HG03460 (cell line): ENCODE data around the gene ING2.
"Not testable (repeated sequence)": the region's sequence is repeated elsewhere in the genome, so short reads cannot be mapped to it uniquely, and the experiment has no call there.

Experiments
- ATAC-seq: cut with Tn5 transposase; IDR thresholded peaks from one replicate; pipeline ENCODE4 v1.9.1; 2021; ENCODE audit not compliant: unreplicated experiment

Gene ING2, protein sequence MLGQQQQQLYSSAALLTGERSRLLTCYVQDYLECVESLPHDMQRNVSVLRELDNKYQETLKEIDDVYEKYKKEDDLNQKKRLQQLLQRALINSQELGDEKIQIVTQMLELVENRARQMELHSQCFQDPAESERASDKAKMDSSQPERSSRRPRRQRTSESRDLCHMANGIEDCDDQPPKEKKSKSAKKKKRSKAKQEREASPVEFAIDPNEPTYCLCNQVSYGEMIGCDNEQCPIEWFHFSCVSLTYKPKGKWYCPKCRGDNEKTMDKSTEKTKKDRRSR

DNA sequence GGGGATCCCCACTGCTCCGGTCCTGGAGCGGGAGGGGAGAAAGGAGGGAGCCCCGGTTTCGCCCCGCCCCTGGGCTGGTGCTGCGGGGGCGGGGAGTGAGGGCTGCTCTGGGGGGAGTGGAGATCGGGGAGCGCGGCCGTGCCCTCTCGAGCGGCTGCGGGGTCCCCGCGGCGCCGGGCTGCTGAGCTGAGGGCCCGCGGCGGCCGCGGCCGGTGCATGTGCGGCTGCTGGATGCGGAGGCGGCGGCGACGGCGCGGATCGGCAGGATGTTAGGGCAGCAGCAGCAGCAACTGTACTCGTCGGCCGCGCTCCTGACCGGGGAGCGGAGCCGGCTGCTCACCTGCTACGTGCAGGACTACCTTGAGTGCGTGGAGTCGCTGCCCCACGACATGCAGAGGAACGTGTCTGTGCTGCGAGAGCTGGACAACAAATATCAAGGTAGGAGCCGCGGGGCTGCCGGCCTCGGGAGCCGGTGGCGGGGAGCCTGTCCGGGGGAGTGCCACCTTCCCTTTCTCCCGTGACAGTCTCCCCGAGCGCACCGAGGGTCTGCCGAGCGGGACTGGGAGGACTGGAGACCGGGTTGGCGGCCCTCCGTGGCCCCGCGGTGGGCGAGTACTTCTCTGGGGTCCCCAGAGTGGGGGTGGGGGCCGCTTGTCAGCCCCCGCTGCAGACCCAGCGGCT lies at the start of gene ING2:
Gene ING2 (plus strand): TSS at position 129 of the 681 bp plus-strand sequence. CDS start 138 bp downstream, at position 267.
- peak; percentile 49 for ATAC-seq

- ATAC-seq: no peak
These were observed 49.2 kb upstream of the ING2 start for GRCh38 chr4:183455431-183456195.

DNA sequence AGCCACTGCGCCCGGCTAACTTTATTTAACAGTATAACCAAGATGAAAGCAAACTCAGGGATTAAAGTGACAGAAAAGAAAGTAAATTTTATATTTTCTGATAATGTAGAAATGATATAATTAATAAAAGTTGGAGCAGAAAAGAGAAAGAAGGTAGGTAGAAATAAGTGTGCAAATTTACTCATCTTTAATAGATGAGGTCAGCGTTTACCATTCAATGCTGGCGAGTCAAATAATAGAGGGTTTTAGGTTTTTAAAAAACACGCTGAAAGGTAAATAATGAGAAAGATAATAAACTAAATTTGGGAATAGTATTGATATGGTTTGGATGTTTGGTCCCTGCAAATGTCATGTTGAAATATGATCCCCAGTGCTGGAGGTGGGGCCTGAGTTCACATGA lies 46.9 kb upstream of the ING2 start:
- ATAC-seq: no peak

DNA sequence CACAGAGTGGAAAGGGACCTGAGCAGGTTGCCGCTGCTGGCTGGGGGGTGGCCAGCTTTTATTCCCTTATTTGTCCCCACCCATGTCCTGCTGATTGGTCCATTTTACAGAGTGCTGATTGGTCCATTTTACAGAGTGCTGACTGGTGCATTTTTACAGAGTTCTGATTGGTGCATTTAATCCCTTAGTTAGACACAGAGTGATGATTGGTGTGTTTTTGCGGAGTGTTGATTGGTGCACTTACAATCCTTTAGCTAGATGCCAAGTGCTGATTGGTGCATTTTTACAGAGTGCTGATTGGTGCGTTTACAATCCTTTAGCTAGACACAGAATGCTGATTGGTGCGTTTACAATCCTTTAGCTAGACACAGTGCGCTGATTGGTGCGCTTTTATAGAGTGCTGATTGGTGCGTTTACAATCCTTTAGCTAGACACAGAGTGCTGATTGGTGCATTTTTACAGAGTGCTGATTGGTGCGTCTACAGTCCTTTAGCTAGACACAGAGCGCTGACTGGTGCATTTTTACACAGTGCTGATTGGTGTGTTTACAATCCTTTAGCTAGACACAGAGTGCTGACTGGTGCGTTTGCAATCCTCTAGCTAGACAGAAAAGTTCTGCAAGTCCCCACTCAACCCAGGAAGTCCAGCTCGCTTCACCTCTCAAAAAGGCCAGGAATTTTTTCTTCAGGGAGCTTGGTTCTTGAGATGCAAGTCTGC lies 40.8 kb upstream of the ING2 start:
- not testable (repeated sequence) for ATAC-seq

DNA sequence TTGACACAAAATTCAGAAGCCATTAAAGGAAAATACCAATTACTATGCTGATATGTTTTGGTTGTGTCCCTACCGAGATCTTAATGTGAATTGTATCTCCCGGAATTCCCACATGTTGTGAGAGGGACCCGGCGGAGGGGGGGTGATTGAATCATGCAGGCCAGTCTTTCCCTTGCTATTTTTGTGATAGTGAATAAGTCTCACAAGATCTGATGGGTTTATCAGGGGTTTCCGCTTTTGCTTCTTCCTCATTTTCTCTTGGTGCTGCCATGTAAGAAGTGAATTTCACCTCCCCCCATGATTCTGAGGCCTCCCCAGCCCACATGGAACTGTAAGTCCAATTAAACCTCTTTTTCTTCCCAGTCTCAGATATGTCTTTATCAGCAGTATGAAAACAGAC lies 39.0 kb upstream of the ING2 start:
- not testable (repeated sequence) for ATAC-seq

DNA sequence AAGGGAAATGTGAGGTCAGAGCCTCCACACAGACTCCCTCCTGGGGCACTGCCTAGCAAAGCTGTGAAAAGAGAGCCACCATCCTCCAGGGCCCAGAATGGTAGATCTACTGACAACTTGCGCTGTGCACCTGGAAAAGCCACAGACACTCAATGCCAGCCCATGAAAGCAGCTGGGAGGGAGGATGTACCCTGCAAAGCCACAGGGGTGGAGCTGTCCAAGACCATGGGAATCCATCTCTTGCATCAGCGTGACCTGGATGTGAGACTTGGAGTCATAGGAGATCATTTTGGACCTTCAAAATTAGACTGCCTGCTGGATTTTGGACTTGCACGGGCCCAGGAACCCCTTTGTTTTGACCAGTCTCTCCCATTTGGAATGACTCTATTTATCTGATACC lies 37.6 kb upstream of the ING2 start:
- no peak for ATAC-seq

GRCh38 chr4:183468210-183469095 lies 36.4 kb upstream of the ING2 start:
- ATAC-seq: no peak

- ATAC-seq: no peak
These were observed 35.6 kb upstream of the ING2 start for GRCh38 chr4:183469285-183469684.

DNA sequence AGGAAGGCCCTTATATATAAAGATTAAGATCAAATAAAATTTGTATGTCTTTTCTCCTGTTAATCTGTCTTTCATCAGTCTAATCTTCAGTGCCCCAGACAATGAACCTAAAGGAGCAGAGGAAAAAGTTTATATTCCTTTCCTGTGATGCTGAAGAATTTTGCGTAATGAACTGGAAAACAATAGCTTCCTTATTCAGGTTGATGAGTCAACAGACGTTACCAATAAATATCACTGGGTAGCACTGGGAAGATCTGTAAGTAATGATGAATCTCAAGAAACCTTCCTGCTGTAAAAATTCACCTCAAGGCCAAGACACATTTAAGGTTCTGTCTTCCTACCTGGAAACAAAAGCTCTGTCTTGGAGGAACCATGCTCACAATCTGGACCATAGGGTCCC lies 34.9 kb upstream of the ING2 start:
- no peak for ATAC-seq

- ATAC-seq: no peak
These were observed 34.0 kb upstream of the ING2 start for GRCh38 chr4:183470821-183471220.

- peak; percentile 79 for ATAC-seq
These were observed 32.7 kb upstream of the ING2 start for GRCh38 chr4:183471946-183472708.

DNA sequence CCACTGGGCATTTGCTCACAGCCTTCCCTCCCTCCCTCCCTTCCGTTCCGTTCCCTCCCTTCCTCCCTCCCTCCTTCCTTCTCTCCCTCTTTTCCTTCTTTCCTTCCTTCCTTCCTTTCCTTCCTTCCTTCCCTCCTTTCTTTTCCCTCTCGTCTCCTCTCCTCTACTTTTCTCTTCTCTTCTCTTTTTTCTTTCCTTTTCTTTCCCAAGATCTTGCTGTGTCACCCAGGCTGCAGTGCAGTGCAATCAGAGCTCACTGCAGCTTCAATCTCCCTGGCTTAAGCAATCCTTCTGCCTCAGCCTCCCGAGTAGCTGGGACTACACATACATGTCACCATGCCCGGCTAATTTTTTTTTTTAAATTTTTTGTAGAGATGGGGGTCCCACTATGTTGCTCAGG lies 26.7 kb upstream of the ING2 start:
- no peak for ATAC-seq

DNA sequence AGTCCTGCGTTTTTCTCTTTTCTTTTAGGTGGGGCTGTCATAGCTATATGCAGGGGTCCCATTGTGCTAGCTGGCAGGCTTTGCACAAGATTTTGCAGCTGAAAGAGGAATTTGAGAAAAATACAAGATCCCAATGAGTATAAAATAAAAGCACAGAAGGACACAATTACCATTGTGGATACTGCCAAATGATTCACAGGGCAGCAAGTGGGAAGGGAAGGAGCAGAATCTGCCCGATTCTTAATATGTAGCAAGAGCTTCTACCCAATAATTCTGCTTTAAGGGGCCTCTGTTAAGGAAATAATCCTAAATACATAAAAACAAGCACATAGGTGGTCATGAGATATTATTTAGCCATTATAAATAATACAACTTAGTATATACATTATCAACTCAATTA lies 25.9 kb upstream of the ING2 start:
- ATAC-seq: no peak

GRCh38 chr4:183482515-183483095 lies 22.3 kb upstream of the ING2 start:
- not testable (repeated sequence) for ATAC-seq

- no peak for ATAC-seq
These were observed 20.9 kb upstream of the ING2 start for GRCh38 chr4:183483997-183484396.

DNA sequence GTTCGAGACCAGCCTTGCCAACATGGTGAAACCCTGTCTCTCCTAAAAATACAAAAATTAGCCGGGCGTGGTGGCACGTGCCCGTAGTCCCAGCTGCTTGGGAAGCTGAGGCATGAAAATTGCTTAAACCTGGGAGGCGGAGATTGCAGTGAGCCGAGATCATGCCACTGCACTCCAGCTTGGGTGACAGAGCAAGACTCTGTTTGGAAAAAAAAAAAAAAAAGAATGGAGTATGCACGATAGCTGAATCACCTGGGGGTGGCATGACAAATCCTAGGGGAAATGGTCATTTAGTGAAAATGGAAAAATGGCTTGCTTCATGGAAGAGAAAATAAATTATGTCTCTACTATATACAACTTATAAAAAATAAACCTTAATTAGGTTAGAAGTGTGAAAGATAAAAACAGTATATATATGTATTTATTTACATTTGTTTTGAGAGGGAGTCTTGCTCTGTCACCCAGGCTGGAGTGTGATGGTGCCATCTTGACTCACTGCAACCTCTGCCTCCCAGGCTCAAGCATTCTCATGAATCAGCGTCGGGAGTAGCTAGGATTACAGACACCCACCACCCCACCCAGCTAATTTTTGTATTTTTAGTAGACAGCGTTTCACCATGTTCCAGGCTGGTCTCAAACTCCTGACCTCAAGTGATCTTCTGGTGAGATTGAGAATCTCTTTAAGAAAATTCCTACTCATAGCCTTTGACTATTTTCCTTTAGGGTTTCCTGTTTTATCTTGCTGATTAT lies 19.3 kb upstream of the ING2 start:
- ATAC-seq: no peak

DNA sequence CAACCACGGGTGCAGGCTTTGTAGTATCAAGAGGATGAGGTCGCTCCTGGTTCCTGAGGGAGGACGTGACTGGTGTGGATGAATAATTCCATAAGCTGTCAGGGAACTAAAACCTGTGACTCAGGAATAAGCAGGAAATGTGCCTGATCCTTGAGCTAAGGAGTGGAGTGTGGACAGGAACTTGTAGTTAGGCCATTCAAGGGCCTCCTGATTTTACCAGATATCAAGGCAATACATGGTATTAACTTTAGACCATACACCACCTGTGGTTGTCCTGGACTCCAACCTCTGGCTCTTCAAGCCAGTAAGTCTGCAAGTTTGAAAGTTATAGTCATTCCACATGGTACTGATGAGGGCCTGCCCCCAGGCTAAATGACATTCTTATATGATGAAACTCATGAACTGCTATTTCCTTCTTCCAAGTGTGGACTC lies 12.1 kb upstream of the ING2 start:
- no peak for ATAC-seq

DNA sequence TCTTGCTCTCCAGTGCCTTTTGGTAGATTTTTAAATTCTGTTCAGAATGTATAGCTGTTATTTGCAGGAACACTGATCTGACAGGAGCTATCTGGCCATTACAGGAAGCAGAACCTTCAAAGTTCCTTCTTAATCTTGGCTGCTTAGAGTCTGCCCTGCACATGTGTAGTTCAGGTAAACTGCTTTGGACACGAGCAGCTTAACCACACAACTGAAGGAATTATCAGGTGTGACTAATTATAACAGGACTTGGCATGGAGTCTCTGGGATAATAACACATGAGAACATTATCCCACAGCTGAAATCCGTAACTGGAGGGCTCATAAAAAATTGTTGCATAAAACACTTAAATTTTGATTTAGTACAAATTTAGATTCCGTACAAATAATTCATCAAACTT lies 11.6 kb upstream of the ING2 start:
- no peak for ATAC-seq
